HG03139 (cell line): Measurements from ENCODE around the gene ZNF546.
"Not testable (repeated sequence)": the region's sequence is repeated elsewhere in the genome, so short reads cannot be mapped to it uniquely, and the experiment has no call there.

ENCODE experiments used
- ATAC-seq: cut with Tn5 transposase; IDR thresholded peaks from one replicate; pipeline ENCODE4 v1.9.1; 2021; ENCODE audit not compliant: unreplicated experiment

The ZNF546 gene

GRCh38 chr19:39996811-39997637 is at the start of gene ZNF546:
Gene ZNF546, plus strand, starts transcription at chr19:39997060. Its CDS starts 1,267 bp downstream, at chr19:39998327.
- peak; percentile 87 for ATAC-seq

- ATAC-seq = no peak
Measured at GRCh38 chr19:39949026-39949747, 47.7 kb upstream of the ZNF546 start.

- ATAC-seq = no peak
Measured at GRCh38 chr19:39951065-39951650, 45.7 kb upstream of the ZNF546 start.

GRCh38 chr19:39951686-39952085 is 45.2 kb upstream of the ZNF546 start:
- ATAC-seq = no peak

GRCh38 chr19:39953915-39954314 is 42.9 kb upstream of the ZNF546 start:
- no peak for ATAC-seq

- ATAC-seq = not testable (repeated sequence)
Measured at GRCh38 chr19:39957886-39958285, 39.0 kb upstream of the ZNF546 start.

- not testable (repeated sequence) for ATAC-seq
Measured at GRCh38 chr19:39958942-39959341, 37.9 kb upstream of the ZNF546 start.

GRCh38 chr19:39959407-39959806 is 37.5 kb upstream of the ZNF546 start:
- not testable (repeated sequence) for ATAC-seq

- no peak for ATAC-seq
Measured at GRCh38 chr19:39963898-39964297, 33.0 kb upstream of the ZNF546 start.

- ATAC-seq = no peak
Measured at GRCh38 chr19:39966617-39967016, 30.2 kb upstream of the ZNF546 start.

- ATAC-seq = no peak
Measured at GRCh38 chr19:39967561-39967960, 29.3 kb upstream of the ZNF546 start.

- ATAC-seq = no peak
Measured at GRCh38 chr19:39968789-39969188, 28.1 kb upstream of the ZNF546 start.

- ATAC-seq = no peak
Measured at GRCh38 chr19:39969266-39969665, 27.6 kb upstream of the ZNF546 start.

GRCh38 chr19:39969681-39970424 is 27.0 kb upstream of the ZNF546 start:
- no peak for ATAC-seq

- ATAC-seq = peak; percentile 13
Measured at GRCh38 chr19:39970425-39970674, 26.5 kb upstream of the ZNF546 start.

- ATAC-seq = peak; percentile 92
Measured at GRCh38 chr19:39970675-39971379, 26.0 kb upstream of the ZNF546 start, which contains the start of gene PSMC4. Gene PSMC4, plus strand, starts transcription at chr19:39971165. Its CDS starts 38 bp downstream, at chr19:39971203.

- no peak for ATAC-seq
Measured at GRCh38 chr19:39971380-39972035, 25.4 kb upstream of the ZNF546 start.

- ATAC-seq = no peak
Measured at GRCh38 chr19:39974377-39975155, 22.3 kb upstream of the ZNF546 start.

GRCh38 chr19:39982883-39983282 is 14.0 kb upstream of the ZNF546 start:
- ATAC-seq = no peak
